HL-60/S4 (cell line): ENCODE data around the gene GALNTL6.

Experiments used
- in situ Hi-C: fragments of 300-500 bp; cut with MboI; formaldehyde crosslinking; loops from 2 replicates; pipeline ENCODE4 v1.14.3; 2022; ENCODE audit warnings: low sequenced_read_pairs

Gene GALNTL6

GRCh38 chr4:172649143-172649542 lies 835.9 kb downstream of the GALNTL6 start:
- in situ Hi-C loops: no loop called here

- in situ Hi-C loops: no loop called here
Observed at GRCh38 chr4:172650758-172651530, 837.7 kb downstream of the GALNTL6 start.

- in situ Hi-C loops: no loop called here
Observed at GRCh38 chr4:172651961-172652360, 838.8 kb downstream of the GALNTL6 start.

- in situ Hi-C loops: no loop called here
Observed at GRCh38 chr4:172652369-172652768, 839.2 kb downstream of the GALNTL6 start.

- in situ Hi-C loops: no loop called here
Observed at GRCh38 chr4:172653676-172654075, 840.5 kb downstream of the GALNTL6 start.

- in situ Hi-C loops: no loop called here
Observed at GRCh38 chr4:172654457-172654856, 841.3 kb downstream of the GALNTL6 start.

GRCh38 chr4:172656055-172656454 lies 842.9 kb downstream of the GALNTL6 start:
- in situ Hi-C loops: no loop called here

GRCh38 chr4:172657081-172657480 lies 843.9 kb downstream of the GALNTL6 start:
- in situ Hi-C loops: no loop called here

GRCh38 chr4:172660251-172660650 lies 847.0 kb downstream of the GALNTL6 start:
- in situ Hi-C loops: no loop called here

GRCh38 chr4:172662113-172662512 lies 848.9 kb downstream of the GALNTL6 start:
- in situ Hi-C loops: no loop called here

- in situ Hi-C loops: no loop called here
Observed at GRCh38 chr4:172666711-172667368, 853.6 kb downstream of the GALNTL6 start.

- in situ Hi-C loops: no loop called here
Observed at GRCh38 chr4:172674811-172675210, 861.6 kb downstream of the GALNTL6 start.

GRCh38 chr4:172675232-172675631 lies 862.0 kb downstream of the GALNTL6 start:
- in situ Hi-C loops: no loop called here

GRCh38 chr4:172680691-172681090 lies 867.5 kb downstream of the GALNTL6 start:
- in situ Hi-C loops: no loop called here

GRCh38 chr4:172683021-172683420 lies 869.8 kb downstream of the GALNTL6 start:
- in situ Hi-C loops: no loop called here

- in situ Hi-C loops: no loop called here
Observed at GRCh38 chr4:172686021-172686420, 872.8 kb downstream of the GALNTL6 start.

GRCh38 chr4:172688534-172688933 lies 875.3 kb downstream of the GALNTL6 start:
- in situ Hi-C loops: no loop called here

GRCh38 chr4:172691552-172691951 lies 878.3 kb downstream of the GALNTL6 start:
- in situ Hi-C loops: no loop called here

- in situ Hi-C loops: no loop called here
Observed at GRCh38 chr4:172692701-172693100, 879.5 kb downstream of the GALNTL6 start.

- in situ Hi-C loops: no loop called here
Observed at GRCh38 chr4:172698256-172698655, 885.1 kb downstream of the GALNTL6 start.

- in situ Hi-C loops: no loop called here
Observed at GRCh38 chr4:172705565-172705964, 892.4 kb downstream of the GALNTL6 start.

- in situ Hi-C loops: no loop called here
Observed at GRCh38 chr4:172706000-172706399, 892.8 kb downstream of the GALNTL6 start.
